Nephron (organoid): ENCODE data around the gene ATF6B.

Source experiments
- H3K27ac Mint-ChIP-seq, 3 experiments: 2 replicates each; pipeline ENCODE4 v1.8.0; 2020; ENCODE audit warnings: mixed read lengths in 3 of 3, mild to moderate bottlenecking in 2 of 3, moderate library complexity in 1 of 3
- H3K27me3 Mint-ChIP-seq: 2 replicates; pipeline ENCODE4 v1.8.0; 2021; ENCODE audit warnings: low read depth, mild to moderate bottlenecking, moderate library complexity, mixed read lengths
- H3K36me3 Mint-ChIP-seq: 2 replicates; pipeline ENCODE4 v1.8.0; 2020; ENCODE audit warnings: low read depth, mixed read lengths
- H3K4me1 Mint-ChIP-seq: 2 replicates; pipeline ENCODE4 v1.8.0; 2020; ENCODE audit warnings: mixed read lengths
- H3K4me3 Mint-ChIP-seq, 3 experiments: 2 replicates each; pipeline ENCODE4 v1.8.0; 2020; ENCODE audit warnings: mild to moderate bottlenecking in 3 of 3, mixed read lengths in 3 of 3, moderate library complexity in 2 of 3
- H3K9me3 Mint-ChIP-seq: 2 replicates; pipeline ENCODE4 v1.8.0; 2020; ENCODE audit warnings: mixed read lengths
- TF ChIP-seq, protein P1 (sequence below), 3 experiments: fragments of 200-600 bp; sonication (generic); IDR thresholded peaks; one replicate each; pipeline ENCODE4 v1.5.0; 2021; ENCODE audit warnings: antibody characterized with exemption in 3 of 3; ENCODE audit not compliant: unreplicated experiment in 3 of 3

The ATF6B gene

DNA sequence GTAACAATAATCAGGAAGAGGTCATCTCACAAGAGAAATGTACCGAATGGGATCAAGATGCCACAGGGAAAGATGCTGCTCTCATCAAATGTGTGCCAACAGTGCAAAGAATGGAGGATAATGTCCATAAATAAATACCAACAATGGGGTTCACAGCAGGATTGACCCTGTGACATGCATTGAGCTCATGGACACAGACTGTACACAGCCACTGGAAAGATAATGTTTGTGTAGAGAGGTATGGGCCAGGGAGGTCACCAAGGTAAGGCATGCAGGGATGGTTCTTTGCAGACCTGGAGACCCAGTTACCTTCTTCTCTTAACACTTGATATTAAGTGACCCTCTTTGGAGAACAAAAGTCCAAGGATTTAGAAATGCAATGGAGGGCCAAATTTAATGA, 46.4 kb upstream of the ATF6B start:
- Mint-ChIP-seq H3K36me3 (peaks cover 28% of the 10 kb centered on the region), H3K9me3 (no peaks in the 10 kb centered on the region), H3K27ac (peak overlapping the region in 1 of 3 experiments; percentile 15), H3K4me1 (peaks cover 37% of the 10 kb centered on the region), H3K4me3 (peak overlapping the region; percentile 87 to 96 (median 89)), H3K27me3 (no peaks in the 10 kb centered on the region)
- TF ChIP-seq, protein P1, sequence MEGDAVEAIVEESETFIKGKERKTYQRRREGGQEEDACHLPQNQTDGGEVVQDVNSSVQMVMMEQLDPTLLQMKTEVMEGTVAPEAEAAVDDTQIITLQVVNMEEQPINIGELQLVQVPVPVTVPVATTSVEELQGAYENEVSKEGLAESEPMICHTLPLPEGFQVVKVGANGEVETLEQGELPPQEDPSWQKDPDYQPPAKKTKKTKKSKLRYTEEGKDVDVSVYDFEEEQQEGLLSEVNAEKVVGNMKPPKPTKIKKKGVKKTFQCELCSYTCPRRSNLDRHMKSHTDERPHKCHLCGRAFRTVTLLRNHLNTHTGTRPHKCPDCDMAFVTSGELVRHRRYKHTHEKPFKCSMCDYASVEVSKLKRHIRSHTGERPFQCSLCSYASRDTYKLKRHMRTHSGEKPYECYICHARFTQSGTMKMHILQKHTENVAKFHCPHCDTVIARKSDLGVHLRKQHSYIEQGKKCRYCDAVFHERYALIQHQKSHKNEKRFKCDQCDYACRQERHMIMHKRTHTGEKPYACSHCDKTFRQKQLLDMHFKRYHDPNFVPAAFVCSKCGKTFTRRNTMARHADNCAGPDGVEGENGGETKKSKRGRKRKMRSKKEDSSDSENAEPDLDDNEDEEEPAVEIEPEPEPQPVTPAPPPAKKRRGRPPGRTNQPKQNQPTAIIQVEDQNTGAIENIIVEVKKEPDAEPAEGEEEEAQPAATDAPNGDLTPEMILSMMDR (IDR thresholded peaks at IDR 0.05; ENCODE audit: unreplicated experiment in 3 of 3) = no peak

DNA sequence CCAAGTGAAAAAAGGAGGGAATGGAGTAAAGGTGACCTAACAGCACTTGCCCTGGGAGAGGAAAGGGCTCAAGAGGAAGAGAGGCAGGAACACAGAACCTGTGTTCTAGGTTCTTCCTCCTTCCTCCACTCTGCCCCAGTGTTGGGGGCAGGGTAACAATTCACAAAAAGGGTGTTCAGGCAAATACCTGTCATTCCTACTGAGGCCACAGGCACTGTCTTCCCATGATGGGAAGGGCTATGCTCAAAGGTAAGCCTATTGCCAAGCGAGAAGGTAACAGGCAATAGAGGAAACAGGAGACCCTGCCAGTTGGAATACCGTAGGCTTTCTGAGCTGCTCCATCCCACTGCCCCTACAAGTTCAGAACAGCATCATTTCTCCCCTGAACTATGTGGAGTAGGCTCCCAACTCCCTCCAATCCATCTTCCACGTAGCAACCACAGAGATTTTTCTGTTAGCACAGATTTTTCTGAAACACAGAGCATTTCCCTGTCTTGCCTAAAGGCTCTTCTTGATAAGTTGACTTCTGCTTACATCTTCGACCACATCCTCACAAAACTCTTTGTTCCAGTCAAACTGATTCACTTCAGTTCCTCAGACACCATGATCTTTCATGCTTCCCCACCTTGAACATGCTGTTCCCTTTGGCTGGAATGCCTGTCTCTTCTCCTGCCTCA, 45.1 kb upstream of the ATF6B start:
- TF ChIP-seq, protein P1 (IDR thresholded peaks at IDR 0.05; ENCODE audit: unreplicated experiment in 3 of 3) = no peak
- H3K27ac Mint-ChIP-seq = no peak overlapping the region
- H3K36me3 Mint-ChIP-seq = peaks cover 31% of the 10 kb centered on the region
- H3K9me3 Mint-ChIP-seq = no peaks in the 10 kb centered on the region
- H3K27me3 Mint-ChIP-seq = no peaks in the 10 kb centered on the region
- peaks cover 26% of the 10 kb centered on the region for H3K4me1 Mint-ChIP-seq
- peak overlapping the region in 2 of 3 experiments; percentile 62 to 68 for H3K4me3 Mint-ChIP-seq

DNA sequence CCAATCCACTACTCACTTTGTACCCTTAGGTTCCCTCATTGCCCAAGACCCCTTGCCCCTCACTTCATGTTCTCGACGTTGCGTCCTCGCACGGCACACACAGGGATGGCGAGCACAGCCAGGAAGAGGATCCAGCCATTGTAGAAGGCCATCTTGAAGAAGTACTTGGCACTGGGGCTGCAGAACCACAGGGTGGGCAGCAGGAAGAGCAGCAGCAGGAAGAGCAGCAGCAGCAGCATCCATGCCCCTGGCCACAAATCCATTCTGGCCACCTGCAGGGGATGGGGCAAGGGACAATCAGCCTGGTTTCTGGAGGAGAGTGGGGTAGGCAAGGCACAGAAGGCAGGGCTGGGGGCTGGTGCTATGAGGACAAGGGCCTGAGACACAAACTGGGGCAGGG, 43.2 kb upstream of the ATF6B start:
- H3K4me3 Mint-ChIP-seq = no peak overlapping the region
- no peaks in the 10 kb centered on the region for H3K9me3 Mint-ChIP-seq
- H3K36me3 Mint-ChIP-seq = peaks cover 40% of the 10 kb centered on the region
- TF ChIP-seq, protein P1 (IDR thresholded peaks at IDR 0.05; ENCODE audit: unreplicated experiment in 3 of 3) = no peak
- H3K27me3 Mint-ChIP-seq = no peaks in the 10 kb centered on the region
- no peak overlapping the region for H3K27ac Mint-ChIP-seq
- H3K4me1 Mint-ChIP-seq = peaks cover 16% of the 10 kb centered on the region

DNA sequence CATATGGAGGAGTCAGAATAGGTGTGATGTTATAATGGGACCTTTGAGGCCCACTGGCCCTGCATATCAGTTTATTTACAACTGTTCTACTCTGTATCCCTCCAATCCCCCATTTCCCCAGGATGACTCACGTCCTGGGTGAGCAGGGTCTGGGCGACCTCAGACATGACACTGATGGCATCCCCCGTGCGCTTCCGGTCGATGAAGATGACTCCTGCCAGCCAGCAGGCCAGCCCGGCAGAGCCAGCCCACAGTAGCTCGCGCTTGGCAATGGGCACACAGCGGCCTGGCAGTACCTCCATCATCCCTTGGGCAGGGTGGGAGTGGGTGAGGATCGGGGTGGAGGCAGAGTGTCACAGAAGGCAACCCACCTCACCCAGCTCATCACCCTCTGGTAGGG, 42.2 kb upstream of the ATF6B start:
- H3K27me3 Mint-ChIP-seq = no peaks in the 10 kb centered on the region
- no peak overlapping the region for H3K4me3 Mint-ChIP-seq
- H3K4me1 Mint-ChIP-seq = peaks cover 13% of the 10 kb centered on the region
- TF ChIP-seq, protein P1 (IDR thresholded peaks at IDR 0.05; ENCODE audit: unreplicated experiment in 3 of 3) = no peak
- H3K9me3 Mint-ChIP-seq = no peaks in the 10 kb centered on the region
- H3K27ac Mint-ChIP-seq = no peak overlapping the region
- peaks cover 46% of the 10 kb centered on the region for H3K36me3 Mint-ChIP-seq

DNA sequence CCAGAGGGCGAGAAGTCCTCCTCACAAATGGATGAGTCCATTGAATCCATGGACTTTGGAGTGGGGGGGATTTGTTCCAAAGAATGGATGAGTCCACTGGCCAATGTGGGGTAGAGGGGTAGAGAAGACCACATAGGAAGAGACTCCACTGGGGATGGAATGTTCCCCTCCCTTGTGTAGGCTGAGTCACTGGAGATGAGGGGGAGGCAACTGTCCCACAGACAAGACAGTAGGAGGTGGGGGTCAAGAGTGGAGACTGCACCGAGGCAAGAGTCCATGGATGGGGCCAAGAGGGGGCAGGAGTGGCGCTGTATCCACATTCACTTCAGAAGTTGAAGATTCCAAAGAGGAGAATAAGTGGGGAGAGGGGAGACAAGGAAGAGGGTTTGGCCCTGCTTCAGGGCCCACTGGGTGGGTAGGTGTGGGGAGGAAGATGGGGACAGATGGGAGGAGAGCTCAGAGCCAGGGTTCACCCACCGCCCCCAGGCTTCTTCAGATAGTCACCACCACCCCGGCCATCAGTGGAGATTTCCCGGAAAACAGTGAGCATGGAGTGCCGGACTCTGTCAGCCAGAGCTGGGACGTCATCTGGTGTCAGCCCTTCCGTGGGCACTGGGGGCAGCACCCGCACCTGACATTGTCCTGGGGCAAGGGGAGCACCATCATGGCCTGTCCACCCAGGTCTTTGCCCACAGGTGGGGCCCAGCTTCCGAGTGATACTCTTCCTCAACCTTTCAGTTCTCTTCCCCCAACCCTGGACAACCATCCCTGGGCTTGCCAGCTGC, 41.0 kb upstream of the ATF6B start:
- Mint-ChIP-seq H3K4me3 (no peak overlapping the region), H3K27me3 (no peaks in the 10 kb centered on the region), H3K36me3 (peaks cover 52% of the 10 kb centered on the region), H3K4me1 (peaks cover 8% of the 10 kb centered on the region), H3K27ac (peak overlapping the region in 1 of 3 experiments; percentile 61), H3K9me3 (no peaks in the 10 kb centered on the region)
- TF ChIP-seq, protein P1 (IDR thresholded peaks at IDR 0.05; ENCODE audit: unreplicated experiment in 3 of 3) = no peak
